Upper lobe of left lung (tissue), 6 donors: ENCODE measurements around the gene SNX30. TPM values are rescaled to one million over a fixed set of nuclear protein-coding genes. Genes with fewer than 3 reads are reported as not detected.
A peak's percentile ranks its signal among the peaks of the same experiment; 100 is the strongest.

Source experiments
- ATAC-seq, 2 donors: fragments of 200-7000 bp; cut with Tn5 transposase; one replicate each; pipeline ENCODE4 v1.9.1; 2022; ENCODE audit warnings: mild to moderate bottlenecking in 2 of 2, moderate library complexity in 2 of 2; ENCODE audit not compliant: low FRiP score in 2 of 2
- DNase-seq, 2 donors: peaks; one replicate each; pipeline ENCODE4 v3.0.0-alpha.2; 2019 to 2020
- H3K27ac ChIP-seq, 4 donors: fragments of 200-600 bp; sonication (generic); one replicate each; pipeline ENCODE4 v1.5.1; 2016 to 2019
- H3K27me3 ChIP-seq, 4 donors: fragments of 200-600 bp; sonication (generic); one replicate each; pipeline ENCODE4 v1.5.1; 2017 to 2019
- H3K36me3 ChIP-seq, 4 donors: fragments of 200-600 bp; sonication (generic); one replicate each; pipeline ENCODE4 v1.5.1; 2016 to 2019
- H3K4me1 ChIP-seq, 4 donors: fragments of 200-600 bp; sonication (generic); one replicate each; pipeline ENCODE4 v1.5.1; 2018 to 2019
- H3K4me3 ChIP-seq, 4 donors: fragments of 200-600 bp; sonication (generic); one replicate each; pipeline ENCODE4 v1.5.1; 2017 to 2019; ENCODE audit warnings: mild to moderate bottlenecking in 2 of 4, moderate library complexity in 1 of 4
- H3K9me3 ChIP-seq, 4 donors: fragments of 200-600 bp; sonication (generic); one replicate each; pipeline ENCODE4 v1.5.1; 2018 to 2019
- CTCF ChIP-seq, 6 experiments: fragments of 450-650 bp in 4 of 6; fragments of 200-600 bp in 2 of 6; sonication (generic) in 2 of 6; IDR thresholded peaks; one replicate each; pipeline ENCODE4 v1.5.1; 2016 to 2019; ENCODE audit warnings: antibody characterized with exemption in 6 of 6
- EP300 ChIP-seq, 4 donors: sonication (generic); formaldehyde crosslinking; IDR thresholded peaks; one replicate each; pipeline ENCODE4 v1.5.1; 2017; ENCODE audit warnings: antibody characterized with exemption in 4 of 4, control low read depth in 2 of 4
- POLR2A ChIP-seq, 4 donors: fragments of 450-650 bp; IDR thresholded peaks; one replicate each; pipeline ENCODE4 v1.5.1; 2016 to 2017; ENCODE audit warnings: antibody characterized with exemption in 4 of 4, mild to moderate bottlenecking in 2 of 4
- POLR2AphosphoS5 ChIP-seq, 2 donors: sonication (generic); formaldehyde crosslinking; IDR thresholded peaks; one replicate each; pipeline ENCODE4 v1.5.1; 2017; ENCODE audit warnings: antibody characterized with exemption in 2 of 2
- WGBS, 2 donors: methylation state at CpG; one replicate each; pipeline ENCODE4 v1.1.5; 2017 to 2018; 5-methylcytosine and 5-hydroxymethylcytosine counted together
- total RNA-seq, 6 donors: library from RNA; depleted of rRNA in 4 of 6; stranded (reverse); fragments of >200 nt in 4 of 6; gene quantifications; one replicate each; pipeline versions ENCODE4 v1.1.0 to v1.2.1, GENCODE V29; 2016 to 2021
- donor health status: DM: no; HTN: no; CAD: no; lungs with moderate emphysema.
- donor health status: DM: no; HTN: yes; CAD: no; lungs with severe emphysema.

SNX30 gene
- total RNA-seq, 6 donors from 2014 or later = 46.9 to 80.1 (median 72.2) TPM

GRCh38 chr9:112771359-112772214 lies 21.0 kb downstream of the SNX30 start:
- Histone ChIP-seq H3K9me3 (no peaks in the 10 kb centered on the region), H3K4me3 (no peak overlapping the region), H3K36me3 (no peaks in the 10 kb centered on the region), H3K27me3 (no peaks in the 10 kb centered on the region), H3K4me1 (peaks cover 4 to 34% (median 17%) of the 10 kb centered on the region in 4 donors), H3K27ac (peak overlapping the region in 1 of 4 donors; percentile 28)
- DNase-seq (no peak), ATAC-seq (peak in 1 of 2 donors; percentile 64)
- 45 to 62% methylated on average over 8 of the region's 8 CpGs for WGBS, 2 donors
- TF ChIP-seq POLR2A (IDR thresholded peaks at IDR 0.05) (no peak), EP300 (IDR thresholded peaks at IDR 0.05) (no peak), POLR2AphosphoS5 (IDR thresholded peaks at IDR 0.05) (no peak), CTCF (IDR thresholded peaks at IDR 0.05) (no peak)

GRCh38 chr9:112772215-112772509 lies 21.6 kb downstream of the SNX30 start:
- WGBS, 2 donors = 34 to 59% methylated on average over 2 of the region's 2 CpGs
- Histone ChIP-seq H3K36me3 (no peaks in the 10 kb centered on the region), H3K4me1 (peaks cover 4 to 39% (median 18%) of the 10 kb centered on the region in 4 donors), H3K27ac (peak overlapping the region in 1 of 4 donors; percentile 28), H3K9me3 (no peaks in the 10 kb centered on the region), H3K4me3 (no peak overlapping the region), H3K27me3 (no peaks in the 10 kb centered on the region)
- TF ChIP-seq EP300 (IDR thresholded peaks at IDR 0.05) (no peak), CTCF (IDR thresholded peaks at IDR 0.05) (no peak), POLR2AphosphoS5 (IDR thresholded peaks at IDR 0.05) (no peak), POLR2A (IDR thresholded peaks at IDR 0.05) (no peak)
- DNase-seq (no peak), ATAC-seq (no peak)

- no peaks in the 10 kb centered on the region for H3K27me3 ChIP-seq
- peaks cover 4 to 39% (median 19%) of the 10 kb centered on the region in 4 donors for H3K4me1 ChIP-seq
- 59 to 64% methylated on average over 4 of the region's 4 CpGs for WGBS, 2 donors
- no peak for ATAC-seq
- no peak for DNase-seq
- no peaks in the 10 kb centered on the region for H3K9me3 ChIP-seq
- H3K4me3 ChIP-seq = no peak overlapping the region
- TF ChIP-seq POLR2A (IDR thresholded peaks at IDR 0.05) (no peak), EP300 (IDR thresholded peaks at IDR 0.05) (no peak), CTCF (IDR thresholded peaks at IDR 0.05) (no peak), POLR2AphosphoS5 (IDR thresholded peaks at IDR 0.05) (no peak)
- no peaks in the 10 kb centered on the region for H3K36me3 ChIP-seq
- no peak overlapping the region for H3K27ac ChIP-seq
Measured at GRCh38 chr9:112772551-112772950, 22.0 kb downstream of the SNX30 start.

GRCh38 chr9:112774006-112774996 lies 23.7 kb downstream of the SNX30 start:
- Histone ChIP-seq H3K36me3 (no peaks in the 10 kb centered on the region), H3K4me3 (no peak overlapping the region), H3K27me3 (no peaks in the 10 kb centered on the region), H3K9me3 (no peaks in the 10 kb centered on the region), H3K4me1 (peaks cover 4 to 49% (median 22%) of the 10 kb centered on the region in 4 donors), H3K27ac (no peak overlapping the region)
- WGBS, 2 donors = 75 to 77% methylated on average over 9 of the region's 9 CpGs
- no peak for TF ChIP-seq EP300 (IDR thresholded peaks at IDR 0.05)
- no peak for TF ChIP-seq POLR2A (IDR thresholded peaks at IDR 0.05)
- no peak for TF ChIP-seq POLR2AphosphoS5 (IDR thresholded peaks at IDR 0.05)
- no peak for TF ChIP-seq CTCF (IDR thresholded peaks at IDR 0.05)
- ATAC-seq (no peak), DNase-seq (no peak)
